Rectal smooth muscle tissue (tissue), 1 donor: ENCODE data around the gene TIMM23B.
"Not testable (repeated sequence)": the region's sequence is repeated elsewhere in the genome, so short reads cannot be mapped to it uniquely, and the experiment has no call there.

Experiments used
- H3K27ac ChIP-seq: one replicate; pipeline ENCODE4 v1.7.0; 2013; ENCODE audit warnings: low read depth, low read length, inconsistent platforms
- H3K27me3 ChIP-seq: one replicate; pipeline ENCODE4 v1.7.0; 2013; ENCODE audit warnings: low read length; ENCODE audit not compliant: control insufficient read depth, insufficient read depth
- H3K36me3 ChIP-seq: one replicate; pipeline ENCODE4 v1.7.0; 2013; ENCODE audit warnings: low read length; ENCODE audit not compliant: control insufficient read depth, insufficient read depth
- H3K4me1 ChIP-seq: one replicate; pipeline ENCODE4 v1.7.0; 2013; ENCODE audit warnings: low read length; ENCODE audit not compliant: control insufficient read depth, insufficient read depth
- H3K4me3 ChIP-seq: one replicate; pipeline ENCODE4 v1.7.0; 2013; ENCODE audit warnings: low read length
- H3K9ac ChIP-seq: one replicate; pipeline ENCODE4 v1.7.0; 2013; ENCODE audit warnings: low read length

TIMM23B gene

GRCh38 chr10:49942339-49942705 lies 469 bp downstream of the TIMM23B start:
- Histone ChIP-seq H3K9ac (peak overlapping the region; percentile 59), H3K4me3 (peak overlapping the region; percentile 87), H3K27ac (peak overlapping the region; percentile 36)
- H3K27me3 ChIP-seq, H3K4me1 ChIP-seq, H3K36me3 ChIP-seq: not testable (repeated sequence)

- not testable (repeated sequence) for H3K27me3 ChIP-seq, H3K4me3 ChIP-seq, H3K36me3 ChIP-seq, H3K9ac ChIP-seq, H3K4me1 ChIP-seq, H3K27ac ChIP-seq
Observed at GRCh38 chr10:49943607-49944006, 1.8 kb downstream of the TIMM23B start.

- not testable (repeated sequence) for H3K27ac ChIP-seq, H3K4me1 ChIP-seq, H3K4me3 ChIP-seq, H3K27me3 ChIP-seq, H3K9ac ChIP-seq, H3K36me3 ChIP-seq
Observed at GRCh38 chr10:49948142-49948541, 6.3 kb downstream of the TIMM23B start.

- not testable (repeated sequence) for H3K36me3 ChIP-seq, H3K4me1 ChIP-seq, H3K27me3 ChIP-seq, H3K9ac ChIP-seq, H3K4me3 ChIP-seq, H3K27ac ChIP-seq
Observed at GRCh38 chr10:49948737-49949136, 6.9 kb downstream of the TIMM23B start.

- H3K4me1 ChIP-seq, H3K9ac ChIP-seq, H3K4me3 ChIP-seq, H3K36me3 ChIP-seq, H3K27me3 ChIP-seq, H3K27ac ChIP-seq: not testable (repeated sequence)
Observed at GRCh38 chr10:49952006-49952405, 10.2 kb downstream of the TIMM23B start.

- not testable (repeated sequence) for H3K4me3 ChIP-seq, H3K36me3 ChIP-seq
Observed at GRCh38 chr10:49953122-49953521, 11.3 kb downstream of the TIMM23B start.

GRCh38 chr10:49970331-49970857 lies 28.5 kb downstream of the TIMM23B start:
- H3K4me3 ChIP-seq, H3K9ac ChIP-seq, H3K27me3 ChIP-seq, H3K27ac ChIP-seq, H3K4me1 ChIP-seq, H3K36me3 ChIP-seq: not testable (repeated sequence)

More at GRCh38 chr10:49953122-49953521, 11.3 kb downstream of the TIMM23B start:
- H3K4me1 ChIP-seq, H3K9ac ChIP-seq, H3K27ac ChIP-seq, H3K27me3 ChIP-seq: not testable (repeated sequence)

GRCh38 chr10:49971466-49971865 lies 29.6 kb downstream of the TIMM23B start:
- not testable (repeated sequence) for H3K36me3 ChIP-seq, H3K27me3 ChIP-seq, H3K4me1 ChIP-seq, H3K9ac ChIP-seq, H3K4me3 ChIP-seq, H3K27ac ChIP-seq

GRCh38 chr10:49972094-49972493 lies 30.2 kb downstream of the TIMM23B start:
- H3K9ac ChIP-seq, H3K27me3 ChIP-seq, H3K4me3 ChIP-seq: not testable (repeated sequence)

GRCh38 chr10:49977756-49978155 lies 35.9 kb downstream of the TIMM23B start:
- not testable (repeated sequence) for H3K4me1 ChIP-seq, H3K27ac ChIP-seq, H3K27me3 ChIP-seq, H3K9ac ChIP-seq, H3K36me3 ChIP-seq, H3K4me3 ChIP-seq

More at GRCh38 chr10:49972094-49972493, 30.2 kb downstream of the TIMM23B start:
- H3K27ac ChIP-seq, H3K4me1 ChIP-seq, H3K36me3 ChIP-seq: not testable (repeated sequence)

GRCh38 chr10:49987207-49987606 lies 45.4 kb downstream of the TIMM23B start:
- not testable (repeated sequence) for H3K27me3 ChIP-seq, H3K4me1 ChIP-seq, H3K27ac ChIP-seq, H3K4me3 ChIP-seq, H3K36me3 ChIP-seq, H3K9ac ChIP-seq

- not testable (repeated sequence) for H3K4me3 ChIP-seq, H3K27me3 ChIP-seq, H3K27ac ChIP-seq, H3K36me3 ChIP-seq, H3K9ac ChIP-seq, H3K4me1 ChIP-seq
Observed at GRCh38 chr10:49988376-49988775, 46.5 kb downstream of the TIMM23B start, which contains the start of gene AGAP6. Gene AGAP6 (plus strand): TSS chr10:49988406. CDS start chr10:49988716, 310 bp downstream.

- not testable (repeated sequence) for H3K36me3 ChIP-seq, H3K27ac ChIP-seq, H3K27me3 ChIP-seq, H3K4me3 ChIP-seq, H3K9ac ChIP-seq, H3K4me1 ChIP-seq
Observed at GRCh38 chr10:49995321-49995720, 53.5 kb downstream of the TIMM23B start.
